ENCODE data around the gene ARHGEF25.
A peak's percentile ranks its signal among the peaks of the same experiment; 100 is the strongest.
"Not testable (repeated sequence)": the region's sequence is repeated elsewhere in the genome, so short reads cannot be mapped to it uniquely, and the experiment has no call there.

Gene ARHGEF25

GRCh38 chr12:57584690-57585089, 26.5 kb upstream of the ARHGEF25 start:
- no peak for DNase-seq (ENCODE audit: low read depth, low spot score)
- in situ Hi-C loops (cut with HindIII; ENCODE audit: low sequenced_read_pairs): no loop called here
- no peak for TF ChIP-seq CTCF (IDR thresholded peaks at IDR 0.05; ENCODE audit: low read depth, low read length)
- H3K4me3 ChIP-seq (ENCODE audit: low read depth, low read length): no peak overlapping the region

GRCh38 chr12:57585156-57585555, 26.1 kb upstream of the ARHGEF25 start:
- in situ Hi-C loops (cut with HindIII; ENCODE audit: low sequenced_read_pairs): no loop called here
- H3K4me3 ChIP-seq (ENCODE audit: low read depth, low read length): no peak overlapping the region
- TF ChIP-seq CTCF (IDR thresholded peaks at IDR 0.05; ENCODE audit: low read depth, low read length): no peak
- DNase-seq (ENCODE audit: low read depth, low spot score): no peak

- H3K4me3 ChIP-seq (ENCODE audit: low read depth, low read length): no peak overlapping the region
- no peak for TF ChIP-seq CTCF (IDR thresholded peaks at IDR 0.05; ENCODE audit: low read depth, low read length)
- in situ Hi-C loops (cut with HindIII; ENCODE audit: low sequenced_read_pairs): no loop called here
- no peak for DNase-seq (ENCODE audit: low read depth, low spot score)
These were observed 25.1 kb upstream of the ARHGEF25 start for GRCh38 chr12:57586128-57586527.

GRCh38 chr12:57586832-57587429, 24.3 kb upstream of the ARHGEF25 start:
- no peak for DNase-seq (ENCODE audit: low read depth, low spot score)
- TF ChIP-seq CTCF (IDR thresholded peaks at IDR 0.05; ENCODE audit: low read depth, low read length): no peak
- in situ Hi-C loops (cut with HindIII; ENCODE audit: low sequenced_read_pairs): no loop called here
- no peak overlapping the region for H3K4me3 ChIP-seq (ENCODE audit: low read depth, low read length)

- in situ Hi-C loops (cut with HindIII; ENCODE audit: low sequenced_read_pairs); H3K4me3 ChIP-seq (ENCODE audit: low read depth, low read length); DNase-seq (ENCODE audit: low read depth, low spot score): not testable (repeated sequence)
These were observed 22.2 kb upstream of the ARHGEF25 start for GRCh38 chr12:57588951-57589610.

- peak overlapping the region; percentile 91 for H3K4me3 ChIP-seq (ENCODE audit: low read depth, low read length)
These were observed 20.8 kb upstream of the ARHGEF25 start for GRCh38 chr12:57590479-57590863.

More at GRCh38 chr12:57590479-57590863, 20.8 kb upstream of the ARHGEF25 start:
- in situ Hi-C loops (cut with HindIII; ENCODE audit: low sequenced_read_pairs): no loop called here
- TF ChIP-seq CTCF (IDR thresholded peaks at IDR 0.05; ENCODE audit: low read depth, low read length): no peak
- no peak for DNase-seq (ENCODE audit: low read depth, low spot score)

Measured in astrocyte of the spinal cord (primary cell).